GM19324 (cell line): Measurements from ENCODE around the gene SCN3B.

ENCODE experiments used
- ATAC-seq: cut with Tn5 transposase; IDR thresholded peaks from one replicate; pipeline ENCODE4 v1.9.1; 2021; ENCODE audit warnings: mild to moderate bottlenecking, moderate library complexity; ENCODE audit not compliant: unreplicated experiment, low FRiP score

The SCN3B gene

GRCh38 chr11:123580137-123580536, 74.3 kb downstream of the SCN3B start:
- ATAC-seq: no peak

- no peak for ATAC-seq
Measured at GRCh38 chr11:123579482-123579812, 75.0 kb downstream of the SCN3B start.
